NCI-H526 treated with DMSO at 0.1 percent for 48 hours (cell line): ENCODE results near the gene HES1.

Experiments used
- DNase-seq: peaks from one replicate; lab custom pipeline; 2025; lab: John Stamatoyannopoulos, UW

Gene HES1

DNA sequence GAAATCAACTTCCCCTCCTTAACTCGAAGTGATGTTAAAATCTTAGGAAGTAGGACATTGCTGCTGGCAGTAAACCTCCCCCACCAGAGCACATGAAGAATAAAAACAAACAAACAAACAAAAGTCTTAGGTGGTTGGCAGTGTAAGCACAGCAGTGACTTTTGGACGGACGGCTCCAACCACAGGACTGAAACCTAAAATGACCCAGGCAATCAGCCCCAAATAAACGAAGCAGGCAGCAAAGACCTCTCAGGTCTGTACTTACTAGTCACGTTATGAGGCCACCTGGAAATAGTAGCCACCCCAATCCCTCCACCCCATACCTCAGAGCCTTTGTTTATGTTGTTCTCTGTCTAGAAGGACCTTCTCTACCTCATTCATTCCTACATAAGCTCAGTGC lies 33.5 kb upstream of the HES1 start:
- no peak for DNase-seq

DNA sequence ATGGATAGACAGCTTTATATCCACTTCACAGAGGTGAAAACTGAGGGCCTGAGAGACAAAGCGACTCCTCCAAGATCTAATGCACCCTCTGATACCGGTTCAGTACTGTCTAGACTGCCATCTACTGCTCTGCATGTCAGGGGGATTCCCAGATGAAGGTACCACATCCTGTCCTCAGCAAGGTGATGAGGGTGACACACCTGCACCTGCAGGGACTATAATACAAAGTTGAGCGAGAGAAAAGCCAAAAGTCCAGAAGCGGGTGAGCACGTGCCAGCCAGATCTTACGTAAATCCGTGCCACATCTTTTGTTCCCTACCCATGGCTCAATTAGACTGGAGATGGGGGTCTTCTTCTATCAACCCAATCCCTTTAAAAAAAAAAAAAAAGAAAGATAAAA lies 32.4 kb upstream of the HES1 start:
- DNase-seq, result no peak

DNA sequence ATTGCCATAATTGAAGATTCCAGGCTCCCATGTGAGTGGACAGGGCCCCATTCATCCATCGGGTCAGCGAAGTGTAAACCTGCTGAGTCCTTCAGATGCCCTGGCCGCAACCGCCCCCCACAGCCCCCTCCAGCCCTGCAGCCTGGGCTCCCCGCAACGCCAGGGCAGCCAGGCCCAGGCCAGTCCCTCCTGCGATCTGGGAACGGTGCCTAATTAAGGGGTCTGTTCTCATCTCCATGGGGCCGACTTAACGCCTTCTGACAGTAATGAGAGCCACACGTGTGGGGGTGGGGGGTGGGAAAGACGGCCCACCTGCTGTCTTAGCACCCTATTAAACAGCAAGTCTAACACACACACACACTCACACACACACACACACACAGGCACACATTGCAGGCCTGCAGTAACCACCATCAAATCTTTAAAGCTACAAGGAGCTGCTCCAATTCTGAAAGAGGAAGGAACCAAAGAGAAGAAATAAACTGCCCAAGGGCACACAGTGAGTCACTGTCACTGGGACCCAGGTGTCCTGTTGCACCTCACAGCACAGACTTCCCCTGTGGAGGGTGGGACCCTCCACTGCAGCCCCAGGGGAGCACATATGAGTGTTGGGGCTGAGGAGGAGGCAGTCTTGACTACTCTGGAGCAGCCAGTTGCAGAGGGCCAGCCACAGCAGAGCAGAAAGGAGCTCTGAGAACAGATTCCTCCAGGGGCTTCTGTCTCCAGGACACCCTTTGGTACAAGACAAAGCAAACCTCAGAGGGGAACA lies 31.8 kb upstream of the HES1 start:
- no peak for DNase-seq

DNA sequence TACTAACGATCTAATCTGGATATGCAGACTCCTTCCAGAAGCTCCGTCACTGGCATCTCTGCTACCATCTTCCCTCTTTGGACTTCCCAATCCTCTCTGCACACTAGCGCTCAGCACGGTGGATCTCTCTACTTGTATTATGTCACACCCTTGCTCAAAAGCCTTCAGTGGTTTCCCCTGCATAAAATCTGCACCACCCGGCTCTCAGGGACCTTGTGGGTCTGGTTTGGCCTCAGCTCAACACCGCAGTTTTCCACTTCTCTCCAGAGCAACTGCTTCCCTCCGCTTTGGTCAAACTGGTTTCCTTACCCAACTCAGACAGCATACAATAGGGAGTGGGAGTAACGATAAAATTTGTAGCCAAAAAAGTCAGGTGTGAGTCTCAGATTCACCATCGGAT lies 30.7 kb upstream of the HES1 start:
- no peak for DNase-seq

DNA sequence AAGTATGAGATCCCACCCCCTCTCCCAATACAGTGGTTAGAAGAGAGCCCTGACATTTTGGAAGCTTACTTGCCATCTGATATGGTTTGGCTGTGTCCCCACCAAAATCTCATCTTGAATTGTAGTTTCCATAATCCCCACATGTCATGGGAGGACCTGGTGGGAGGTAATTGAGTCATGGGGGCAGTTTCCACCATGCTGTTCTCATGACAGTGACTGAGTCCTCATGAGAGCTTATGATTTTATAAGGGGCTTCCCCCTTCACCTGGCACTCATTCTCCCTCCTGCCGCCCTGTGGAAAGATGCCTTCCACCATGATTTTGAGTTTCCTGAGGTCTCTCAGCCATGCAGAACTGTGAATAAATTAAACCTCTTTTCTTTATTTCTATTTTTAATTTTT lies 28.8 kb upstream of the HES1 start:
- no peak for DNase-seq

DNA sequence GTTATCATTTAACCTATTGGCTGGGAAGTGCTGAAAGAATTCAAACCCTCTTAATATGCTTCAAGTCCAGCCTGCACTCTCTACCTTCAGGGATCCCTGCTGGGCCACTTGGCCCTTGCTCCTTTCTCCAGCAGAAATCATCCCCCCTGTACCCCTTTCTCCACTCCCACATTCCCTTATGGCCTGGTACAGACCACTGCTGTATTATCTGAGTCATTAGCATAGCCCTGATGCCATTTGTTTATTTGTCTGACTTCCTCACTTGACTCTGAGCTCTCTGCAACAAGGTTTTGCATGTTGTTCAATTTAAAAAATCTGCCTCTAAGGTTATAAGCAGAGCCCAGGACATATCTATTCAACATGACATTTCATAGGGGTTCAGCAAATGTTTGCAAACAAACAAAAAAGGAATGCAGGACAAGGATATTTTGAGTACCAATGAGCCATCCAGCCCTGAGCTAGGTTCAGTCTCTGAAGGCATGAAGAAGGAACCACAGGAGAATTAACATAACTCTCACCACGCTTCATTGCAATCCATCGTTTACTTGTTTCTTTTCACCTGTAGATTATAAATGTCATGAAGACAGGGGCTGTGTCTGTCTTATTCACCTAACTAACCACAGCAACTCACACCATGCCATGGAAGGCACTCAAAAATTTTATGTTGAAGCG lies 26.6 kb upstream of the HES1 start:
- peak; percentile 71 for DNase-seq

DNA sequence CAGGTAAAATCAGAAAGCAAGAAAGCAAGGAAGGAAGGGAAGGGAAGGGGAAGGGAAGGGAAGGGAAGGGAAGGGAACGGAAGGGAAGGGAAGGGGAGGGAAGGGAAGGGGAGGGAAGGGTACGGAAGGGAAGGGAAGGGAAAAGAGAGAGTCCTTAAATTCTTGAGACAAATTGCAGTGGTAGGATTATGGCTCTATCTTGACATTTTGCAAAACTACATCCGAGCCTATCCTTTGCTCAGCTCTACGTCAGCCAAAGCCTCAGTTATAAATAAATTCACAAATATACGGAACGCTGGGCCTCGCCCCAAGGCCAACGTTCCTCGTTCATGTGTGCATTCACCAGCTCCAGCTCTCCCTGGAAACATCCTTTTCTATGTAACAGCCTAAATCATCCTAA lies 25.5 kb upstream of the HES1 start:
- DNase-seq, result no peak

DNA sequence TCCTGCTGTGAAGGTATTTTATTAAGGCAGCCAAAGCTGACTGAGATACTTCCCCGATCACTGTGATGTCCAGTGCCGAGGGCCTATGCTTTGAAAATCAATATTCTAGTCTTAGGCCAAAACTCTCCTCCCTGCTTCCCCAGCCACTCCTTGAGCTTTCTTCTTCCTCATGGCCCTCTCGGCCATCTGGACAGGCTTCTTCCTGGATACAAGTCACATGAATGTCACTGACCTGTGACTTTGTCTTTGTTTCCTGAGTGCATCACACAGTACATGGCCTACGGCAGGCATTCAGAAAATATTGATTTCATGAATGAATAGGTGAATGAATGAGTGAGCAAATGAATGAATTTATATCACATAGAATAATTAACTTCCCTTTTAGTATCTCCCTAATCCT lies 24.6 kb upstream of the HES1 start:
- no peak for DNase-seq

DNA sequence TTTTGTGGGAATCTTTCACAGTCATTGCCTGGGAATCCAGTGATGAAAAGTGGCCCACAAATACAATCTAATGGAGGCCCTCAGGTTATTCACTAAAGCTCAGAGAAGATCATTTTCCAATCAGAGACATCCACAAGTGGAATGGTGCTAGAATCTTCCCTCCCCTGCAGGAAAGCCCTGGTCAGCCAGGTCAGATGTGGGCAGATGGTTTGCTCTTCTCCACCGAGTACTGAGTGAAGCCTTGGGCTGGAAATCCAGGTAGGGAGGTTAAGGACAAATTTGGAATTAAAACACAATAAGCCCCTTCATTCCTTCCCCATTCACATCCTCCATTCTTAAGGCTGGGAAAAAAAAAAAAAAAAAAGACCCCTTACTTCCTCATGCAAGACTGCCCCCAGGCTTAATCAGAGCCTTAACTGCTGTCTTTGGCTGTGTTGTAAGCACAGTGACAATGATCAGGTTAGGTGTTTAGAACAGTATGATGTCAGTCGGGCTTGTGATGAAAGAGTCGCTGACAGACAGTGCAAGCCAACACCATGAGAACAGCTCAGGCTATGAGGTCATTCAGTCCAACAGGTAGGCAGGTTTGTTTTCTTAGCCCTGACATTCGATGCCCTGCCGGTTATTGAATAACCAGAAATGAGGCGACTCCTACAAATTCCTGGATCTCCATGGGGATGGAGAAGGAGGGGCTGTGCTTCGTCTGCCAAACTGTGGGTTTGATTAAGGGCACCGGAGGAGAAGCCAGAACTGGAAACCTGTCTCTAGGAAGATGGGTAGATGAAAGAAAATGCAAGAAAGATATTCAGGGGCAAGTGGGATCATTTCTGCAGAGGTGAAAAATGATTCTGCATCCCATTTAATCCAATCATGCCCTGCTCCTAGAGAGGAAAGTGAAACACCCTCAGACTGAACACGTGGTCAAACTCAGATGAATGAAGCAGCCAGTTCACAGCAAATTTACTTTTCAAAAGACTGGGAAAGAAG lies 23.5 kb upstream of the HES1 start:
- DNase-seq, result peak; percentile 61

DNA sequence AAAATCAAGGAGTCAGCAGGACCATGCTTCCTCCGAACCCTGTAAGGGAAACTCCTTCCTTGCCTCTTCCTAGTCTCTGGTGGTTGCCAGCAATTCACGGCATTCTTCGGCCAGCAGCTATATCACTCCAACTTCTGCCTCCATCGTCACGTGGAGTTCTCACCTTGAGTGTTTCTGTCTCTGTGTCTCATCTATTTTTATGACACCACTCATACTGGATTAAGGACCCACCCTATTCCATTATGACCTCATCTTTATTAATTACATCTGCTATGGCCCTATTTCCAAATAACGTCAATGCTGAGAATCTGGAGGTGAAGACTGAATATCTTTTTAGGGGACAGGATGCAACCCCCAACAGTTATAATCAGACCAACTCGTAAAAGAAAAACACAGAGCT lies 21.8 kb upstream of the HES1 start:
- no peak for DNase-seq

DNA sequence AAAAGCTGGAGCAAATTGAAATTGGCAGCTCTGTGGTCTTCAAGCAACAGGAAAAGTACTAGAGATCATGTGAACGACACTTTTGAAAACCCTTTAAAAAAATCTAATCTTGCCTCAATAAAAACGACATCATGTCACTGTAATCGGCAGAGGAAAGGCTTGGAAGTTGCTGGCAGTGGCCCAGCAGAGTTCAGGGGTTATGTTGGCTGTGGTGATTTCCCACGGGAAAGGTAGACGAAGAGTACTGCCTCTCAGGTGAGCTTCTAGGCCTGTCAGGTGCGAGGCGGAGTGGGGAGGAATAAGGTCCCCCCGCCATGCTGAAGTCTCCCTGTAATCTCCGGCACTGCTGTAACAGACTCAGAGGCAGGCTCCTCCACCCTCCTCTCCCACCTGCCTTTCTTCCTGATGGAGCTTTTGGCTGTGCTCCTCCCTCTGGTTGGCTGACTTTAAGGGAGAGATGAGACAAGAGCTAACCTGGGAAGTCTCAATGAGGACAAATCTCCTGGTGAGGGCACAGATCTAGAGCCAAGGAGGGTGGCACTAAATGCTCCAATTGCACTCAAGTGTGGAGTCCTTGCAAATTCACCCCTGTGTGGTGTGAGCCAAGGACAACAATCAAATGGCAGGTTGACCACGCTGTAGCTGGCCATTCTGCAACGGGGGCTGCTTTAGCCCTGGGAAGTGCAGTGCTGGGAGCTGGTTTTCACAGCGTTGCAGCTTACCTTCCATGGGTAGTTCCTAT lies 18.7 kb upstream of the HES1 start:
- DNase-seq, result no peak

DNA sequence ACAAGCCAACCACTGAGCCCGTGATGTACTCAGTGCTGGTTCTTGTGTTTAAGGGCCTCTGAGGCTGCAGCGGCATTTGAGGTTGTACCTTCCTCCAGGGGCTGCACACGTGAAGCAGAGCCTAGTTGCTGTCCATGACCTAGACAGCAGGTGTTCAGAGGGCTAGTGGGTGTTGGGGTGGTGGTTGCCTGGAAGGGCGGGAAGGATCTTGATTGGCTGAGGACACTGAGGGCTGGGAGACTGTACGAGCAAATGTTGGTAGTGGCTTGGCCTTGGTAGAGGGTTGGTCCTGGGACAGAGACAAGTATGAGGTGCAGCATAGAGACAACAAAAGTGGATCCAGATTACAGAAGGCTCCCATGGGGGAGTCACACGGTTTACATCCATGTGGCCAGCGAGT lies 17.0 kb upstream of the HES1 start:
- no peak for DNase-seq

DNA sequence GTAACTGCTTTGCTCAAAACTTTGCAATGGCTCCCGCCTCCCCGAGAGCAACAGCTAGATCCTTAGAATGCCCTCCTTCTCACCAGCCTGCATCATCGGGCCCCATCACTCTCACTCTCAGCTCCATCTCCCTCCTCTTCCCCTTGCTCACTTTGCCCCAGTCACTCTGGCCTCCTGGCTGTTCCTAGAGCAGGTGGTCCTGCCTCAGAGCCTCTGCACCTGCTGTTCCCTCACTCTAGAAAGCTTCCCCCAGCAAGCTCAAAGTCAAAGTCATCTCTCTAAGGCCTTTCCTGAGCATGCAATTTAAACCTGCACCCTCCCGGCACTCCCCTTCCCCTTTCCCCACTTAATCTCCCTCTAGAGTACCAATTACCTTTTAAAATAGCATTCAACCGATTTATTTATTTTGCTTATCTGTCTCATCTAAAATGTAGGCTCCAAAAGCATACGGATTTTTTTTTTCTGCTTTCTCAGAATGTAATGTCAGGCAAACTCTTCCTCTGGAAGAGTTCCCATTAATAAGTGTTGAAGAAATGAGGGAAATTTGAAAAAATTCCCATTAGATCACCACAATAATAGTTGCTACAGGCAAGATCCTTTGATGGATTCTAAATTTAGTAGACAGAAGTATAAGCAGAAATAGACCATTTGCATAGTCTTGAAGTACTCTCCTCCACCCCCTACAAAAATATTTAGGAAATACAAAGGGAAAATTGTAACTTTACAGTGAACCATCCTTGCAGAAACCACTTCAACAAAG lies 15.9 kb upstream of the HES1 start:
- no peak for DNase-seq

DNA sequence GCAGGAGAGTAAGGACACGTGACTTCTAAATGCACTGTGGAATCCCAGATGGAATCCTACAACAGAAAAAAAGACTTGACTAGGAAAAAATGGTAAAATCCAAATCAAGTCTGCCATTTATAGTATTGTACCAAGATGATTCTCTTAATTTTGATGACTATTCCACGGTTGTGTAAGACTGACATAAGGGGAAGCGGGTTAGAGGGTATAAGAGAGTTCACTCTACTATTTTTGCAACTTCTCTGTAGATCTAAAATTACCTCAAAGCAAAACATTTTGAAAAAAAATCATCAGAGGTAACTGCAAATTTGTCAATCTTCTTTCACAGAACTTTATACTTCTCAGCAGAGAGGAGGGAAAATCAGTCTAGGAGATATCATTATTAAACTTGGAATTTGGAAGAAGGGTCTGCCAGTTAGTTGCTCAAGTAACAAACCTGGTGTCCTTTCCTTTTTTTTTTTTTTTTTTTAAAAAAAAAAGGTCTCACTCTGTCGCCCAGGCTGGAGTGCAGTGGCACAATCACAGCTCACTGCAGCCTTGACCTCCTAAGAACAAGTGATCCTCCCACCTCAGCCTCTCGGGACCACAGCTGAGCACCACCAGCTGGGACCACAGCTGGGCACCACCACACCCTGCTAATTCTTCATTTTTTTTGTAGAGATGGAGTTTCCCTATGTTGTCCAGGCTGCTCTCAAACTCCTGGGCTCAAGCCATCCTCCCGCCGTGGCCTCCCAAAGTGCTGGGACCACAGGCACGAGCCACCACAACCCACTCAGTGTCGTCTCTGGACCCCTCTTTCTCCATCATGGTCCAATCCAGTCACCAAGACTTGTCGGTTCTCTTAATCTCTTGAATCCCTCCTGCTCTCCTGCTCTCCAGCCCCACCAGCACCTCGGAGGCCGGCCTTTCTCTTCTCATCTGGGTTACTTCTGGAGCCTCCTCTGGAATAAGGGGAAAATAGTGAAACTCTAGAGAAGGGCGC lies 14.9 kb upstream of the HES1 start:
- DNase-seq, result no peak

DNA sequence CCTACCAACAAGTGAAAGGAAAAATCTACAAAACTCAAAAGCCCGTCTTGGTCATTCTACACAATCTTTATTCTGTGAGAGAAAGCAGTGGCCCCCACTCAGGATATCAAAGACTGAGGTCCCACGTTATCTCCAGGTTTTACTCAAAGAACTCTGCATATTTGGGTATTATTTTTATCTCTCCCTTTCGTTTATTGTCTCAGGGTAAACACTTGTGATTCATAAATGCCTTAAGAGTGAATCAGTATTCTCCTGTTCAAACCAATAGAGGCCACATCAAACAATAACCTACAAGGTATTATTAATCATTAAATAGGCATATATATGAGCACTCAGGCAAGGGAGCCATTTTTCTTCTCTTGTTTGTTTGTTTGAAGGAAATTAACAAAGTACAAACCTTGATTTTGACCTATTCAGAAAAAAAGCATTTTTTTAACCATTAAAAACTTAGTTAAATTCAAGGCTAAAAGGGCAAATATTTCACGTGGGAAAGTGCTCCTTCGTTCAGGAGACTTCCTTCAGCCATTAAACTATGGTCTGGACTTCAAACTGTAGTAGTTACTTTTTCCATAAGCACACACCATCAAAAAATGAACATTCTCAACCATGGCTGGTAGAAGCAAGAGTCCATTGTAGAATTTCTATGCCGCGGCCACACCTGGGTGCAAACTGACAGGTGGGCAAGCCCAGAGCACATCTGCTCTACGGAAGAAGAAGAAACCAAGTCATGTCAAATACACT lies 13.9 kb upstream of the HES1 start:
- DNase-seq, result no peak

DNA sequence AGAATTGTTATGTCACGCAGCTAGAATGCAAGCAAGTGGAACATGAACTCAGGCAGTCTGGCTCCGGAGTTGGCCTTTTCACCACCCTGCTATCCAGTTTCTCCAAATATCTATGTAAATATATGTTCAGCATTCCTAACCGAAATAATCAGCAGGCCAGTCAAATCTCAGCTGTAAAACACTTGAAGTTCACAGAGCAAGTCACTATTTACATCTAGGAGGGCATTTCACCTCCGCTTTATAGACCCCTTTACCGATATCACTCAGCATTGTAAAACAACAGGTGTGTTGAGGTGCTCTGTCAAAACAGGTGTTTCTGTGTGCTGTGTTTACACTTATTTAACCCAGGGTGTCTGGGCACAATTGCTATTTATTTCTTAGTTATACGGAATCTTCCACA lies 12.2 kb upstream of the HES1 start:
- peak; percentile 58 for DNase-seq

DNA sequence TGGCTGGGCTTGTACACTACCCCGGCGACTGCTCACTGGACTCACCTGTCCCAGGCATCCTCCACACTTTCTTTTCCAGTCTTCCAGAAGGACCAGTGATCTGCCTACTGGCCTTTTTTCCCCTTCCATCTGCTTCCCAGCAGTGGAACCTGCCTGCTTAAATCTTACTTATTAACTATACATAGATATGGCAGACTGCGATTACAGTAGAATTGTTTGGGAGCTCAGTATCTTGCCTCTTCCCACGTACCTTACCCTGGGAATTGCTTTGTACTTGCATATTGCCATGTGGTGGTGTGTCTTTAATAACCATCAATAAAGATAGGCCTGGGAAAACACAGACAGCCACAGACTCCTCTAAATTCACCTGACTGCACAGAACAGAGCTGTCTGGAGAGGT lies 11.8 kb upstream of the HES1 start:
- no peak for DNase-seq

DNA sequence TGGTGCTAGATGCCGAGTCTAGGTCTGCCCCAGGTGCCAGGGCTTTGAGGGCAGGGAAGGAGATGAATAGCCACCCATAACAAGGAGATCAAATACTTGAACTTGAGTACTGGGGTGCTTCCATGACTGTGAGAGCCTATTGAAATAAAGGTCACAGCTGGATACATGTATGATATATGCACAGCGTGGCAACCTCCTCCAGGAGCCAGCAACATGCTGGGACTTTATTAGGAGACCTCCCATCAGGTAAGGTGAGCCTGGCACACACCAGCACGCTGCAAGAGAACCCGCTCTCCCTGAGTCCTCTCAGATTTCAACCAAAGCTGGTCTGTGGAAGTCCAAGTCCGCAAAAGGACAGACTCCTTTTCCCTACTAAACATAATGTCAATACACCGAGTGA lies 10.5 kb upstream of the HES1 start:
- DNase-seq, result no peak

DNA sequence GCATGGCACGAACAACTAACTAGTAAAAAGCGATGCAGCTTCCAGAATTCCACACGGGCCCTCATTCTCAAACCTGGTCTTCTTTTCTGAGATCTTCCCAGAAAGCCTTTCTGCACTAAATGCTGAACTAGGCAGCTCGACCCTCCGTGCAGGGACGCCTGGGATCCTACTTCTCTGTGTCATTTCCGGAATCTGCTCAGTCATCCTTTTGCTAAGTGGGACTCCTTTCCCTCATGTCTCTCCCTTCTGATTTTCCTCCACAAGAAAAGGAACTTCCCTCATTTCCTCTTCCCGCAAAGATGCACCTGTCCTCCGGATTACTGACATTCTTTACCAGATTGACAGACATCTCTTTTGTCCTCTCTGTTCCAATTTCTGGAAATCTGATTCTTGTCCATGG lies 9.2 kb upstream of the HES1 start:
- DNase-seq, result no peak
